Fibroblast of mammary gland (primary cell): ENCODE measurements around the gene GEMIN7.
A peak's percentile ranks its signal among the peaks of the same experiment; 100 is the strongest.

ENCODE experiments used
- DNase-seq: peaks from one replicate; pipeline ENCODE4 v3.0.0-alpha.2; 2010; ENCODE audit warnings: low read depth
- H3K4me3 ChIP-seq: 2 replicates; pipeline ENCODE4 v1.5.1; 2011; ENCODE audit warnings: low read depth, mild to moderate bottlenecking, low read length, moderate library complexity; ENCODE audit not compliant: control insufficient read depth
- CTCF ChIP-seq: conservative IDR thresholded peaks from 2 replicates; pipeline ENCODE4 v1.5.1; 2011; ENCODE audit warnings: low read depth, low read length, inconsistent platforms; ENCODE audit not compliant: control insufficient read depth, insufficient read depth

Gene GEMIN7

GRCh38 chr19:45071545-45071938 lies 7.5 kb upstream of the GEMIN7 start:
- TF ChIP-seq CTCF, result no peak
- no peak overlapping the region for H3K4me3 ChIP-seq
- no peak for DNase-seq

GRCh38 chr19:45071969-45072790 lies 6.9 kb upstream of the GEMIN7 start:
- no peak overlapping the region for H3K4me3 ChIP-seq
- no peak for TF ChIP-seq CTCF
- no peak for DNase-seq

GRCh38 chr19:45074744-45075300 lies 4.2 kb upstream of the GEMIN7 start:
- no peak for DNase-seq
- peak overlapping the region; percentile 43 for H3K4me3 ChIP-seq
- TF ChIP-seq CTCF, result no peak

- TF ChIP-seq CTCF, result no peak
- H3K4me3 ChIP-seq, result peak overlapping the region; percentile 43
- peak; percentile 39 for DNase-seq
These were observed 3.6 kb upstream of the GEMIN7 start for GRCh38 chr19:45075301-45076028.

GRCh38 chr19:45076029-45076850 lies 2.8 kb upstream of the GEMIN7 start, which contains the start of gene ZNF296:
Gene ZNF296, minus strand, starts transcription at chr19:45076478. Its CDS starts 105 bp downstream, at chr19:45076373.
- peak within 1 kb of the TSS; percentile 43 for H3K4me3 ChIP-seq
- DNase-seq, result peak; percentile 31
- TF ChIP-seq CTCF, result no peak
